Loucy (cell line): ENCODE results near the gene OR1G1.

Experiments used
- H2AFZ ChIP-seq: fragments of 200-600 bp; sonication (generic); 2 replicates; pipeline ENCODE4 v1.6.0; 2016; ENCODE audit warnings: antibody characterized with exemption, mild to moderate bottlenecking, low read length, moderate library complexity
- H3F3A ChIP-seq: fragments of 200-600 bp; 2 replicates; pipeline ENCODE4 v1.6.0; 2016; ENCODE audit warnings: antibody characterized with exemption, low read depth, mild to moderate bottlenecking
- H3K27me3 ChIP-seq: fragments of 200-600 bp; sonication (generic); 2 replicates; pipeline ENCODE4 v1.6.1; 2014; ENCODE audit warnings: low read length, mild to moderate bottlenecking; ENCODE audit not compliant: insufficient read depth, poor library complexity, severe bottlenecking
- H3K36me3 ChIP-seq: fragments of 200-600 bp; sonication (generic); 2 replicates; pipeline ENCODE4 v1.6.1; 2016; ENCODE audit warnings: low read length; ENCODE audit not compliant: insufficient read depth
- H3K4me1 ChIP-seq: fragments of 200-600 bp; sonication (generic); 2 replicates; pipeline ENCODE4 v1.5.1; 2014; ENCODE audit warnings: low read length, mild to moderate bottlenecking; ENCODE audit not compliant: insufficient read depth, poor library complexity, severe bottlenecking
- H3K4me2 ChIP-seq: fragments of 200-600 bp; sonication (generic); 2 replicates; pipeline ENCODE4 v1.6.0; 2014; ENCODE audit warnings: antibody characterized with exemption, low read length, low read depth, mild to moderate bottlenecking; ENCODE audit not compliant: poor library complexity, severe bottlenecking
- H3K4me3 ChIP-seq: fragments of 200-600 bp; sonication (generic); 2 replicates; pipeline ENCODE4 v1.5.1; 2014; ENCODE audit warnings: low read length, mild to moderate bottlenecking, mixed read lengths; ENCODE audit not compliant: poor library complexity, severe bottlenecking
- H3K79me2 ChIP-seq: fragments of 200-600 bp; sonication (generic); 2 replicates; pipeline ENCODE4 v1.6.1; 2014; ENCODE audit warnings: low read length; ENCODE audit not compliant: insufficient read depth
- H3K9ac ChIP-seq: fragments of 200-600 bp; sonication (generic); 2 replicates; pipeline ENCODE4 v1.6.0; 2014; ENCODE audit warnings: mild to moderate bottlenecking, low read depth, low read length, moderate library complexity; ENCODE audit not compliant: poor library complexity, severe bottlenecking
- H3K9me2 ChIP-seq: fragments of 200-600 bp; sonication (generic); replicated peaks from 2 replicates; pipeline ENCODE4 v1.6.1; 2016; ENCODE audit warnings: low read depth, low read length, mixed read lengths
- H3K9me3 ChIP-seq: fragments of 200-600 bp; sonication (generic); 2 replicates; pipeline ENCODE4 v1.6.1; 2014; ENCODE audit warnings: mild to moderate bottlenecking, antibody characterized with exemption, low read length, low read depth; ENCODE audit not compliant: insufficient read depth
- H4K20me1 ChIP-seq: fragments of 200-600 bp; sonication (generic); 2 replicates; pipeline ENCODE4 v1.6.0; 2014; ENCODE audit warnings: antibody characterized with exemption, low read length, mild to moderate bottlenecking; ENCODE audit not compliant: insufficient read depth, poor library complexity, severe bottlenecking
- EZH2phosphoT487 ChIP-seq: fragments of 200-600 bp; IDR thresholded peaks from 2 replicates; pipeline ENCODE4 v1.6.1; 2018; ENCODE audit warnings: antibody characterized with exemption, mild to moderate bottlenecking, moderate library complexity, borderline replicate concordance
- TF ChIP-seq, protein P1 (sequence below): fragments of 200-600 bp; sonication (generic); conservative IDR thresholded peaks from 2 replicates; pipeline ENCODE4 v1.5.1; 2014; ENCODE audit warnings: mild to moderate bottlenecking, antibody characterized with exemption, low read length

OR1G1 gene

DNA sequence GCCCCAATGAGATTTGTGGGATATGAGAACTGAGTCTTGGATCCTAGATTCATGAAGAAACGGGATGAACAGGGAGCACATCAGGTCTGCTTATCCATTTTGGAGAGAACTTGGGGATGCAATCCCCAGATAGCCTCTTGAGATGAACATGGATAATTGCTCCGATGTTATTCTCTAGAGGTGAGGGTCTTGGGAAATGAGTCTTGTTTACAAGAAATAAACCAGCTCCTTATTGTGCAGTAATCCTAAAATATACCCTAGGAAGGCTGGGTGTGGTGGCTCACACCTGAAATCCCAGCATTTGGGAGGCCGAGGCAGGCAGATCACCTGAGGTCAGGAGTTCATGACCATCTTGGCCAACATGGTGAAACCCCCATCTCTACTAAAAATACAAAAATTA, 23.0 kb downstream of the OR1G1 start, which contains the start of gene OR1D2:
Gene OR1D2, minus strand, starts transcription at position 101 of the 400 bp plus-strand sequence. CDS start 11,426 bp downstream, outside the sequence.
- H3F3A ChIP-seq = no peaks in the 10 kb centered on the region
- H3K4me2 ChIP-seq = no peak within 1 kb of the TSS
- H3K36me3 ChIP-seq = no peaks in the 10 kb centered on the region
- no peaks in the 10 kb centered on the region for H3K79me2 ChIP-seq
- TF ChIP-seq EZH2phosphoT487 = no peak
- TF ChIP-seq, protein P1, sequence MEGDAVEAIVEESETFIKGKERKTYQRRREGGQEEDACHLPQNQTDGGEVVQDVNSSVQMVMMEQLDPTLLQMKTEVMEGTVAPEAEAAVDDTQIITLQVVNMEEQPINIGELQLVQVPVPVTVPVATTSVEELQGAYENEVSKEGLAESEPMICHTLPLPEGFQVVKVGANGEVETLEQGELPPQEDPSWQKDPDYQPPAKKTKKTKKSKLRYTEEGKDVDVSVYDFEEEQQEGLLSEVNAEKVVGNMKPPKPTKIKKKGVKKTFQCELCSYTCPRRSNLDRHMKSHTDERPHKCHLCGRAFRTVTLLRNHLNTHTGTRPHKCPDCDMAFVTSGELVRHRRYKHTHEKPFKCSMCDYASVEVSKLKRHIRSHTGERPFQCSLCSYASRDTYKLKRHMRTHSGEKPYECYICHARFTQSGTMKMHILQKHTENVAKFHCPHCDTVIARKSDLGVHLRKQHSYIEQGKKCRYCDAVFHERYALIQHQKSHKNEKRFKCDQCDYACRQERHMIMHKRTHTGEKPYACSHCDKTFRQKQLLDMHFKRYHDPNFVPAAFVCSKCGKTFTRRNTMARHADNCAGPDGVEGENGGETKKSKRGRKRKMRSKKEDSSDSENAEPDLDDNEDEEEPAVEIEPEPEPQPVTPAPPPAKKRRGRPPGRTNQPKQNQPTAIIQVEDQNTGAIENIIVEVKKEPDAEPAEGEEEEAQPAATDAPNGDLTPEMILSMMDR = no peak
- H4K20me1 ChIP-seq = no peaks in the 10 kb centered on the region
- peaks cover 5% of the 10 kb centered on the region; the same call in 1 of the 2 replicates for H3K9me3 ChIP-seq
- no peaks in the 10 kb centered on the region for H3K4me1 ChIP-seq
- no peaks in the 10 kb centered on the region for H3K27me3 ChIP-seq
- H3K4me3 ChIP-seq = no peak within 1 kb of the TSS
- H3K9ac ChIP-seq = no peak within 1 kb of the TSS
- H2AFZ ChIP-seq = no peak within 1 kb of the TSS
- H3K9me2 ChIP-seq = no peaks in the 10 kb centered on the region
